Stimulated activated CD8-positive, alpha-beta memory T cell treated with anti-CD3 and anti-CD28 coated beads, Interleukin-4, amount 100 ng/mL, for 48 hours (primary cell): Measurements from ENCODE around the gene GNAI2.
"Not testable (repeated sequence)": the region's sequence is repeated elsewhere in the genome, so short reads cannot be mapped to it uniquely, and the experiment has no call there.

Source experiments
- DNase-seq: peaks from one replicate; pipeline ENCODE4 v3.0.0-alpha.2; 2020

GNAI2 gene

DNA sequence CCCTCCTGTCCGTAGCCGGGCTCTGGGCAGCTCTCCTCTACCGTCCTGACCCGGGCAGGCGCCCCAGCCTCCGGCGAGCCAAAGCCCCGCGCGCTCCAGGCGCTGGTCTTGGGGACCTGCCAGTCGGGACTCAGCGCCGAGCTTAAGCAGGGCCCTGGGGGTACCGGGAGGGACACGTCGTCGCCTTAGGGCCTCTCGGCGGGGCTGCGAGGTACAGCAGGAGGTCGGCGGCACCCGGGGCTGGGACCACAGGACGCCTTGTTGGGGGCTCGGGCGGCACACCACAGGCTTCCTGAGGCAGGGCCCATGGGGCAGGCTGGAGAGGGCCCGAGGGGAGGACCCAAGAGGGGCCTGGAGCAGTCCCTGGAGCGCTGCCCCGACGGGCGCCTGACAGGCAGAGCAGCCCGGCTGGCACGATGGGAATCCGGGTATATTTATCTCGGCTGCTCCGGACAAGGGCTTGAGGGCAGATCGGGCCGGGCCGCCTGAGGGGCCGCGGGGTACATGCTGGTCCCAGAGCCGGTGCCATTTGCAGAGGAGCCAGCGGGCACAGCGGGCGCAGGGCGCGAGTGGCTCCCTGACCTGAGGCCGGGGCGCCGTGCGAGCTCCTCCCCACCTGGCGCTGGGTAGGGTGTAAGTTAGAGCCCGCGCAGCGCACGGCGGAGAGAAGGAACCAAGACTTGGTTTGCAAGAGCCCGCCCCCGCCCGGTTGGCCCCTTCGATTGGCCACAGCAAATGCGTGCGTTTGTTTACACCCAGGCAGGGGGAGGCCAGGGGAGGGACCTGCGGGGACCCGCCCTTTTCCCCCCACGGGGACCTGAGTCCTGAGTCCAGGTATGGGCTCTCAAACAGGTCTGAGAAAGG lies 30.4 kb upstream of the GNAI2 start:
- peak; percentile 62 for DNase-seq

GRCh38 chr3:50207359-50208042 lies 28.5 kb upstream of the GNAI2 start:
- no peak for DNase-seq

- no peak for DNase-seq
These were observed 27.2 kb upstream of the GNAI2 start for GRCh38 chr3:50208677-50209344.

GRCh38 chr3:50210176-50210509 lies 25.9 kb upstream of the GNAI2 start:
- DNase-seq = no peak

DNA sequence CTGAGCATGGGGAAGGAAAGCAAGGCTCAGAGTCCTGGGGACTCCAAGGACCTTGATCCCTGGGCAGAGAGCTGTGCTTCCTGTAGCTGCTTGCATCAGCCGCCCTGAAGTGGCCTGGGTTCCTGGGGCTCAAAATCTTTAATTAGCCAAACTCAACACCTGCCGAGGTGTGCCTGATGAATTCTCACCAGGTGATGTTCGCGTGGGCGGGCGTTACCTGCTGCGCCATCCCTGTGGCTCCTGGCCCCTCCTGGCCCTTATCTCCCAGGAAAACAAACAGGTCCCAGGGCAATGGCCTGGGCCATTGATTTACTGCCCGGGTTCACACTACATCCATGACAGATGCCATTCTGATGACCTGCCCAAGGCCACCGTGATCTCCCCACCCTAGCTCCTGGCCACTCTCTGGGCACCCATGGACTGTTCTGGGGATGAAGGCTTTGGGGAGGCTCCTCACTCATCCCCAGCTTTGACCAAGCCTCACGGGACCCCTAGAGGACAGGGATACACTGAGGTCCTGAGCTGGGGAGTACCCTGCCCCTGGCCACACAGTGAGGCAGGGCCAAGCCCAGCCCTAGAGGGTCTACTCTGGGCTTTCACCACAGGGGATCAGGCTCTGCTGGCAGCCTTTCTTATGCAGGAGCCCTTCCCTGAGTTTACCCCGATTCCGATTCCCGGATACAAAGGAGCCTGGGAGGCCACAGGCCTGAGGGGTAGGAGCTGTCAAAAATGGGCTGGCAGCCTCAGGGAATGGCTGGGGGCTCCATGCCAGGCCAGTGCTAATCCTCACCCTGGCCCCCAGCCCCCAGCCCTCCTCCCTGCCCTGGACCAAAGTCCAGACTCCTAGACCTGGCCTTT lies 25.3 kb upstream of the GNAI2 start:
- DNase-seq = no peak

DNA sequence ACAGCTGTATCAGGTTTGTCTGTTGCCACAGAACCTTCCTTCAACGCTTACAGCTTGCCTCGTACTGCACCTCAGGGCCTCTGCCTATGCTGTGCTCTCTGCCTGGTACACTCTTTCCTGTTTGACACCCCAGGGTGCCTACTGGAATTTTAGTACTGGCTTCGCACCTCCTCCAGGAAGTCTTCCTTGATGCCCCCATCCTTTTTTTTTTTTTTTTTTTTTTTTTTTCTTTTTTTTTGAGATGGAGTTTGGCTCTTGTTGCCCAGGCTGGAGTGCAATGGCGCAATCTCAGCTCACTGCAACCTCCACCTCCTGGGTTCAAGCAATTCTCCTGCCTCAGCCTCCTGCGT lies 24.7 kb upstream of the GNAI2 start:
- not testable (repeated sequence) for DNase-seq

DNA sequence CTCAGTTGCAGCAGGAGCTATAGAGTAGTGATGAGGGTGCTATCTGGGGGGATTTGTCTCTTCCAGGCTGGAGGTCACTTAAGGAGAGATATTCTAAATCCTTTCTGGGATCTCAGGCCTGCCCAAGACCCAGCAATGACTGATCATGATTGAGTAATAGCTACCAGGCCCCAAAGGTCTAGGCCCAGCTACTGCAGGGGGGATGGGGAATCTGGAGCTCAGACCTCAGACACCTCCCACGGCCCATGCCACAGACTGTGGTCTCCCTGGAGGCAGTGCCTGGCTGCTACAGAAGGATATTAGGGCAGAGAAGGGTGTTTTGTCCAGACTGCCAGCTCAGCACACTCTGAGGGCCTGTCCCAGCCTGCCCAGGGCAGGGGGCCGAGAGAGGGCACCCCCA lies 24.1 kb upstream of the GNAI2 start:
- DNase-seq = peak; percentile 68

DNA sequence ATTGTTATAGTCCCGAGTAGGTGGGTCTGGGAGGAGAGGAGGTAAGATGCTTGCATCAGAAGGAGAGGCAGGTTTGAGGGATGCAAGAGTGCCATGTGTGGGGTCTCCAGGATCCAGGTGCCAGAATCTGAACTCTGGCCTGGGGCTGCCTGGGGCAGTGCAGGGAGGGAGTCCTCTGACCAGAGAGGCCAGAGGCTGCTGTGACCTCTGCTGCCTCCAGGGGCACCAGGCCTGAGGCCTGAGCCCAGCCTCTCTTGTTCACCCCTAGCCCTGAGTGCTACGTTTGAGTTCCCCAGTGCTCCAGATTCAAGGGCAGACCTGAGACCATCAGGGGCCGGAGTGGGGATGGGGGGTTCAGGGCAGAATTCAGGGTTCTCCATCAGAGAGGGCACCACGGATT lies 23.5 kb upstream of the GNAI2 start:
- DNase-seq = no peak

- DNase-seq = no peak
These were observed 23.0 kb upstream of the GNAI2 start for GRCh38 chr3:50212971-50213370.

- no peak for DNase-seq
These were observed 22.6 kb upstream of the GNAI2 start for GRCh38 chr3:50213373-50213772.

GRCh38 chr3:50214824-50215223 lies 21.2 kb upstream of the GNAI2 start:
- DNase-seq = no peak

DNA sequence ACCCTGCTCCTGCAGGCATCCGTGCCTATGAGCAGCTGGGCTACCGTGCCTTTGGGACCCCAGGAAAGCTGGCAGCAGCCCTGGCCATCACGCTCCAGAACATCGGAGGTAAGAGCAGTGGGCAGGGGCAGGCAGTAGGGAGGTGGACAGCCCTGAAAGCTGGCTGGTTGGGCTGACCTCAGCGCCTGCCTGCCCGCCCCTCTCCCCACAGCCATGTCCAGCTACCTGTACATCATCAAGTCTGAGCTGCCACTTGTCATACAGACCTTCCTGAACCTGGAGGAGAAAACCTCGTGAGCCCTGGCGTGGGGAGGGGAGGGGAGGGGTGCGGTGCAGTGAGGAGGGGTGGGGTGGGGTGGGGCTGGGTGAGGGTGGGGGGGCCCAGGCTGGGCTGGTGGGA lies 20.5 kb upstream of the GNAI2 start:
- no peak for DNase-seq

DNA sequence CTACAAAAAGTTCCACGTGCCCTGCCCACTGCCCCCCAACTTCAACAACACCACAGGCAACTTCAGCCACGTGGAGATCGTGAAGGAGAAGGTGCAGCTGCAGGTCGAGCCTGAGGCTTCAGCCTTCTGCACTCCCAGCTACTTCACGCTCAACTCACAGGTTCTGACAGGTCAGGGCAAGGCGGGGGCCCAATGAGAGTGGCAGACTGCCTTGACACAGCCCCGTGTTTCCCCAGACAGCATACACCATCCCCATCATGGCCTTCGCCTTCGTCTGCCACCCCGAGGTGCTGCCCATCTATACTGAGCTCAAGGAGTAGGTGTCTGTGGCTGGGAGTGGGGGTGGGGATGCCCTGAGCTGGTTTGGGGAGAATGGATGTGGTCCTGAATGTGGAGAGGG lies 18.3 kb upstream of the GNAI2 start:
- no peak for DNase-seq

DNA sequence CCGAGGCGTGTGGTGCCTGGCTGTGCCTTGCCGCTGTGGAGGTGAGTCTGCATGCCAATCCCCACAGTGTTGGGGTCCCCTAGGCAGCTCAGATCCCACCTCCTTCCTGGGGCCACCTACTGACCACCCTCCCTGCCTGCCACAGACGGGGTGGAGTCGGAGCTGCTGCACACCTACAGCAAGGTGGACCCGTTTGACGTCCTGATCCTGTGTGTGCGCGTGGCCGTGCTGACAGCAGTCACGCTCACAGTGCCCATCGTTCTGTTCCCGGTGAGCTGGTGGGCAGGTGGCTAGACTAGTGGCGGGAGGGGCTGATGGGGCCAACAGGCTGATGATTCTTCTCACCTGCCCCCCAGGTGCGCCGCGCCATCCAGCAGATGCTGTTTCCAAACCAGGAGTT lies 17.6 kb upstream of the GNAI2 start:
- DNase-seq = no peak

DNA sequence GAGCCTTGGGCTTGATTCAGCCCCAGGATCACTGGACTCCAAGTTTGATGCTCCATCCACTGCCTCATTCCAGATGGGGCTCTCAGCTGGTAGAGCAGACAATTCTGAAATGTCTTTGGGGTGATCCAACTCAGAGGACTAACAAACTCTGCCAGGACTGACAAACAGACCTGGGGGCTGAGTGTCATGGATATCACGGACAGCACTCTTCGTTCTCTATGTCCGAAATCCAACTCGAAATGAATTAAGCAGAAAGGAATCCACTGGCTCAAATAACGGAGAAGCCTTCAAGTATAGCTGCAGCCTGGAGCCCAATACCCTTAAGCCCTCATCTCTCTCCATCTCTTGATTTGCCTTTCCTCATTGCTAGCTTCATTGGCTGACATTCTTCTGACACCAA lies 16.7 kb upstream of the GNAI2 start:
- DNase-seq = no peak

DNA sequence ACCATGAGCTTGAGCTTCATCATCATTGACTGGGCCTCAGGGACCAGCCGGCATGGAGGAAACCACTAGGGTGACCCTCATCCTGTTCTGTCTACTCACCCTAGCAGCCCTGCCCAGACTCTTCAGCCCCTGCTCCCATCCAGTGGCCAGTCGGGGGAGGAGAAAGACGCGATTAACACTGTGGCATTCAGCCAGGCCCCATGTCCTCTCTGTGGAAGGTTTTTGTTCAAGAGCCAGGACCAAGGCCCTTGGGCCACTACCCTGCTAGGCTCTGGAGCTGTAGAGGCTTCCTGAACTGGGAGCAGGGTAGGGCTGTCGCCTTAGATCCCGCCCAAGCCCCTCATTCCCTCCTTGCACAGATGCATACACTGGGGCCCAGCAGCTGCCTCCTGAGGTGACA lies 15.9 kb upstream of the GNAI2 start:
- no peak for DNase-seq

DNA sequence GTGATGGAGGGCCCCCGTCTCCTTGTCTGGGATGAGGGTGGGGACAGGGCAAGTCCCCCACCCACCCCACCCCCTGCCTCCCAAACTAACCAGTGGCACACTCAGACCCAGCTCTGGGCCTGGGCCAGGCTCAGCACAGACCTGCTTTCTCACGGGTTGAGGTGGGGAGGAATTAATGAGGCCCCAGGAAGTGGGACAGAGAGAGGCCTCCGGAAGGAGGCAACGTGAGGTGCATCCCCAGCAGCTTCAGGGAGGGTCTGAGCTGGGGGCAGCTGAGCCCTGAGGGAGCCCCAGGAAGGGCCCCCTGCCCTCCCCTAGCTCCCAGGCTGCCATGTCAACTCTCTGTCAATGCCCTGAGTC lies 15.0 kb upstream of the GNAI2 start:
- no peak for DNase-seq

DNA sequence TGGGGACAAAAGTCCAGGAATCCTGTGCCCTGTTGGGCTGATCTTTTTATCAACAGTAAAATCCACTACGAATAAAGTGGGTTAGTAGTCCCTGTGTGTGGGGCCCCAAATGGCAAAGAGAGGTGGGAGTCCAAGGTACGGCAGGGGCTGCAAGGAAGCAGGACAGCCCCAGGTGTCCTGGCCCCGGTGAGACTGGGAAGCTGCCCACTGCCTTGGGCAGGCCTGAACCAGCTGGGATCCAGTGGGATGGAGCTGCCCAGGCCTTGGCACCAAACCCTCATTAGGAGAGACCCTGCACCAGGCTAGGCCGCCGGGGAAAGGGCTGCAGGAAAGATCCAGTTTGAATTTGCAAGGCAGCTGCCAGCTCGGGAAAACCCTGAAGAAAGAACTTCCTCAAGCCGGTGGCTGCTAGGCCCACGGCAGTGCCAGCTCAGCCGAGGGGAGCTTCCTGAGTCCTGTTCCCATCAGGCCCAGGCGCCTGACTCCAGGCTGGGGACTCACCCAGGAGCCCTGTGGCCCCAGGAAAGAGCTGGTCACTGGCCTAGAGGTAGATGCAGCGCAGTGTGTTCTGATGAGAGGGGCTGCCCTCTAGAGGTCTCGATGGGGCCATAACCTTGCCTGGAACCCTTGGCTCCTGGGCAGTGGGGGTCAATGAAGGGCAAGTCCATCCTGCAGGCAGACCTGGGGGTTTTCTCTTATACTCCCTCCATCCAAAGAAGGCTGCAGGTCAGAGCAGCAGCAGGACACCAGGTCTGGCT lies 14.4 kb upstream of the GNAI2 start:
- no peak for DNase-seq

GRCh38 chr3:50222169-50222528 lies 13.9 kb upstream of the GNAI2 start:
- no peak for DNase-seq

DNA sequence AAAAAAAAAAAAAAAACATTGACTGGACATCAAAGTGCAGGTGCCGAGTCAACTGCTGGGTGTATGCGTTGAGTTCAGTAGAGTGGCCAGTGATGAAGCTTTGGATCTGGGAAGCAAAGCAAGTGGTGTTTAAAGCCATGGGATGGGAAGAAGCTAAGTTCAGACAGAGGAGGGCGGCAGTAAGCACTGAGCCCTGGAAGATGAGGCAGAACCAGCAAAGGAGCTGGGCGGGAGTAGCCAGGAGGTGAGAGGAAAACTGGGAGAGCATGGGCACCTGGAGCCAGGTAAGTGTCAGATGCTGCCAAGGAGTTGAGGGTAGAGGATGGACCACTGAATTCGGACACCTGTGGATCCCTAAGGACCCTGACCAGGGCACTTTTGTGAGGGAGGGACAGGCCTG lies 11.4 kb upstream of the GNAI2 start:
- no peak for DNase-seq

DNA sequence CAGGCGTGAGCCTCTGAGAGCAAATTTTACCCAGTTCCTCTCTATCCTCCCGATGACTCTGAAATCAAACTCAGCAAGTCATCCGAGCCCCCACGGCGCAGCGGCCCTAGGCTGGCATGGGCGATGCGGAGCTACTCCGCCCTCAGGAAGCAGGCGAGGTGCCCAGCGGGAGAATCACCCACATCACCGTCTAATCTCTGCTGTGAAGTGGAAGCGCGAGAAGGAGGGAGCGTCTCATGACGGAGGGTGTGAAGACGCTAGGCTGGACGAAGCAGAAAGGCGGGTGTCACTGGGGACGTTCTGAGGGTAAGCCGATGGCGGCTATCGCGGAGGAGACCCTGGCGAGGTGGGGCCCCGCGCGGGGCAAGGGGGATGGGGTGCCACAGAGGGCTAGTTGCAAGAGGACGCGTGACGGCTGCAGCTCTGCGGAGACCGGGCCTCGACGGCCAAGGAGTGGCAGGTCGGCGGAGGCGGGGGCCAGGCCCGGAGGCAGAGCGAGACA lies 9.1 kb upstream of the GNAI2 start:
- DNase-seq = peak; percentile 66

- DNase-seq = peak; percentile 91
These were observed 8.4 kb upstream of the GNAI2 start for GRCh38 chr3:50227390-50228183.
